HG03565 (cell line): ENCODE results near the gene ROBO2.

Experiments
- ATAC-seq: cut with Tn5 transposase; IDR thresholded peaks from one replicate; pipeline ENCODE4 v1.9.1; 2021; ENCODE audit warnings: mild to moderate bottlenecking, moderate library complexity; ENCODE audit not compliant: unreplicated experiment

Gene ROBO2

GRCh38 chr3:77039606-77040171, at the start of gene ROBO2:
ROBO2 (plus strand) TSS chr3:77040099; CDS start chr3:77040786, 687 bp downstream.
- no peak for ATAC-seq

- ATAC-seq: no peak
These were observed 49.3 kb upstream of the ROBO2 start for GRCh38 chr3:76990606-76991005.

- no peak for ATAC-seq
These were observed 48.7 kb upstream of the ROBO2 start for GRCh38 chr3:76991165-76991564.

GRCh38 chr3:76997733-76998132, 42.2 kb upstream of the ROBO2 start:
- ATAC-seq: no peak

- ATAC-seq: no peak
These were observed 41.3 kb upstream of the ROBO2 start for GRCh38 chr3:76998555-76998954.

- no peak for ATAC-seq
These were observed 38.7 kb upstream of the ROBO2 start for GRCh38 chr3:77001062-77001701.

- no peak for ATAC-seq
These were observed 25.7 kb upstream of the ROBO2 start for GRCh38 chr3:77014226-77014625.

- no peak for ATAC-seq
These were observed 14.4 kb upstream of the ROBO2 start for GRCh38 chr3:77025471-77025870.

- ATAC-seq: no peak
These were observed 12.8 kb upstream of the ROBO2 start for GRCh38 chr3:77026904-77027634.

GRCh38 chr3:77028005-77028404, 11.9 kb upstream of the ROBO2 start:
- no peak for ATAC-seq

- peak; percentile 57 for ATAC-seq
These were observed 1.4 kb upstream of the ROBO2 start for GRCh38 chr3:77038468-77038929.

GRCh38 chr3:77038930-77039605, 831 bp upstream of the ROBO2 start:
- no peak for ATAC-seq

GRCh38 chr3:77040216-77040615, 317 bp downstream of the ROBO2 start:
- no peak for ATAC-seq

- ATAC-seq: no peak
These were observed 1.2 kb downstream of the ROBO2 start for GRCh38 chr3:77040926-77041722.

GRCh38 chr3:77041811-77042210, 1.9 kb downstream of the ROBO2 start:
- no peak for ATAC-seq

- no peak for ATAC-seq
These were observed 2.4 kb downstream of the ROBO2 start for GRCh38 chr3:77042343-77042742.

GRCh38 chr3:77042882-77043281, 3.0 kb downstream of the ROBO2 start:
- no peak for ATAC-seq

- ATAC-seq: no peak
These were observed 5.8 kb downstream of the ROBO2 start for GRCh38 chr3:77045686-77046085.

GRCh38 chr3:77048186-77048585, 8.3 kb downstream of the ROBO2 start:
- no peak for ATAC-seq

GRCh38 chr3:77051591-77051990, 11.7 kb downstream of the ROBO2 start:
- ATAC-seq: no peak

- no peak for ATAC-seq
These were observed 12.2 kb downstream of the ROBO2 start for GRCh38 chr3:77052051-77052501.
